CMK (cell line): ENCODE data around the gene ACBD6.

ENCODE experiments used
- DNase-seq: peaks from one replicate; pipeline ENCODE4 v3.0.0-alpha.2; 2010; ENCODE audit warnings: low read depth

ACBD6 gene

GRCh38 chr1:180369061-180369460 lies 133.3 kb downstream of the ACBD6 start:
- DNase-seq = no peak

GRCh38 chr1:180366371-180367068 lies 135.9 kb downstream of the ACBD6 start:
- DNase-seq = no peak

DNA sequence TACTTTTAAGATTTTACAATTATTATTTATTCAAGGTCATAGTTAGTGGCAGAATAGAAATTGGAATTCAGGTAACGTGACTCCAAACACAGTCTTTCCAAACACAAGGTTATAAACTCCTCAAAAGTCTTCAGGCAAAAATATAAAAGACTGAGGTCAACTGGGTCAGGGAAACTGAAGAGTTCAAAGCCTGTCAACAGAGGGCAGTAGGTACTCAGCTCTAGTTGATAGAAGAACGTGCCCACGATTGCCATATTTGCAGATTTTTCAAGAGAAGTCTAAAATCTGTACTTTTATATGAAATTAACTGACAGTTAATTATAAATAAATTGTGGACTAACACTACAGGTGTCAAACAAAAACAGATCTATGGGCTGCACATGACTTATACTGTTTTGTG lies 137.3 kb downstream of the ACBD6 start:
- no peak for DNase-seq

DNA sequence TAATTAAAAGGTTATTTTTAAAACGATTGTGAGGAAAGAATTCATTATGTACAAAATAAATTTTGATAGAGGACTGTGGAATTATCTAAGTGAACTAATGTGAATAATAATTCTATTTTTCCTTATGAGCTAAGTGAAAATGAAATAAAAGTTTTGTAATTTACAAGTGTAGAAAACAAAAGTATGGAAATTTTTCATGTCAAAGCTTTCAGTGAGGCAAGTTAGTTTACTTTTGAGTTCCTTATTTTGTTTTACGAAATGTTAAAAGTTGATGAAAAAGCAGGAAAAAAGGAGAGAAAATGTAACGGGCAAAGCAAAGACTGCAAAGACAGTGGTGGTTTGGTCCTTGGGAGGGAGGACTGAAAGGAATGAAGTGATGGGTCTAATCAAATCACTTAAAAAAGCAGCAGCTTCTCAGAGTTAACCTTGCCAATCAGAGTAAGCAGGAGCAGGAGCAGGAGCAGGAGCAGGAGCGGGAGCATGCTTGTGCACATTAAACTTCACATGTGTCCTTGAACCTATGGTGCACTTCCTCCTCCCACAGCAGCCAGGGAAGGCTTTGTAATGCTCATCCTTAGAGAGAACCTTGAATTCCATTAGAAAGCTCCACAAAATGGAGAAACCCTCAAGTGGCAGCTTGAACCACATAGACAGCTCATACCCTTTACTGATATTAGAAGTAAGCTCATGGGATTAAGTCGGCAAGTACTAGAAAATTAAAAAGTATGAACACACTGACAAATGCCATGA lies 139.0 kb downstream of the ACBD6 start:
- DNase-seq = no peak

- no peak for DNase-seq
Observed at GRCh38 chr1:180360333-180361075, 141.9 kb downstream of the ACBD6 start.

DNA sequence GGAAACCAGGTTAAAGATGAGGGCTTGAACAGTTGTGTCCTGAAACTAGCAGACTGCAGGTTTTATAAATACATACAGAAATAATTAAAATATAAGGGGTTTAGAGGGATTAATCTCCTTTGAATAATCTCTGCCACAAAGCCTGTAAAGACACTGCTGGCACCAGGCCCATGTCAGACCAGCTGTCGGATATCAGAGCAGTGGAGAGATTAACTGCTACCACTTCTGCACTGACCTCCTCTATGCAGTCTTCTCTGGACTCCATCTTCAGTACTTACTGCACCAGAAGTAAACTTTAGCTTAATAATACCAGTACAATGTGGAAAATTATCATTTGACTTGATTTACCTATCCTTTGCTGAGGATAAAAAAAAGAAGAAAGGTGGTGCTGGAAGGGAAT lies 143.7 kb downstream of the ACBD6 start:
- DNase-seq = no peak

DNA sequence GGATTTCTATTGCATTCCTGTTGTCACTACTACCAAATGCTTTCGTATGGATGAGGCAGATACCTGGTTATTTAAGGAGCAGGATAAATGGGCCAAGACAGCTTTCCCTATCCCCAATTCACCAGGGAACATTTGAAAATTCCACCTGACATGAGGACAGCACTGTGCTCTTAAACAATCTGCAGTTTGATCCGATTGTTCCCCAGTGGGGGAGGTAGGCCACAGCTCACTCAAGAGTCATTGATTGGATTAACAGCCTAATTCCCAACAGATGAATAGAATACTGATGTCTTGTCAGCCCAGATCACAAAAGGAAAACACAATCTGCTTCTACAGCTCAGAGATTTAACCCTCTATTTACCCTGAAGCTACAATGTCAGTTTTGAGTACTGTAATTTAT lies 148.4 kb downstream of the ACBD6 start:
- no peak for DNase-seq

GRCh38 chr1:180352588-180352987 lies 149.8 kb downstream of the ACBD6 start:
- DNase-seq = no peak

GRCh38 chr1:180352021-180352420 lies 150.4 kb downstream of the ACBD6 start:
- DNase-seq = no peak

GRCh38 chr1:180345148-180345547 lies 157.2 kb downstream of the ACBD6 start:
- no peak for DNase-seq

GRCh38 chr1:180343921-180344769 lies 158.2 kb downstream of the ACBD6 start:
- no peak for DNase-seq

GRCh38 chr1:180327089-180327488 lies 175.3 kb downstream of the ACBD6 start:
- no peak for DNase-seq

DNA sequence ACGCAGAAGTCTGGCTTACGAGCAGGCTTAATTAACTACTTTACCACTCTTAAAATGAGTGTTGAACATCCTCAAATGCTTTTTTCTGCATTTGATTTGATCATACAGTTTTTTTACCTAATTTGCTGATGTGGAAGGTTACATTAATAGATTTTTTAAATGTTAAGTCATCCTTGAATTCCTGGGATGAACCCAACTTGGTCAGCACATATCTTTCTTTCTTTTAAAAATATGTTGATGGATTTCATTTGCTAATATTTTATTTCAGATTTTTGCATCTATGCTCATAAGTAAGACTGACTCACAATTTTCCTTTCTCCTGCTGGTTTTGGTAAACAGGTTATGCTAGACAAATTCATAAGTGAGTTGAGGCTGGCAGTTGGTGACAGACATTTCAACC lies 189.5 kb downstream of the ACBD6 start:
- DNase-seq = no peak

DNA sequence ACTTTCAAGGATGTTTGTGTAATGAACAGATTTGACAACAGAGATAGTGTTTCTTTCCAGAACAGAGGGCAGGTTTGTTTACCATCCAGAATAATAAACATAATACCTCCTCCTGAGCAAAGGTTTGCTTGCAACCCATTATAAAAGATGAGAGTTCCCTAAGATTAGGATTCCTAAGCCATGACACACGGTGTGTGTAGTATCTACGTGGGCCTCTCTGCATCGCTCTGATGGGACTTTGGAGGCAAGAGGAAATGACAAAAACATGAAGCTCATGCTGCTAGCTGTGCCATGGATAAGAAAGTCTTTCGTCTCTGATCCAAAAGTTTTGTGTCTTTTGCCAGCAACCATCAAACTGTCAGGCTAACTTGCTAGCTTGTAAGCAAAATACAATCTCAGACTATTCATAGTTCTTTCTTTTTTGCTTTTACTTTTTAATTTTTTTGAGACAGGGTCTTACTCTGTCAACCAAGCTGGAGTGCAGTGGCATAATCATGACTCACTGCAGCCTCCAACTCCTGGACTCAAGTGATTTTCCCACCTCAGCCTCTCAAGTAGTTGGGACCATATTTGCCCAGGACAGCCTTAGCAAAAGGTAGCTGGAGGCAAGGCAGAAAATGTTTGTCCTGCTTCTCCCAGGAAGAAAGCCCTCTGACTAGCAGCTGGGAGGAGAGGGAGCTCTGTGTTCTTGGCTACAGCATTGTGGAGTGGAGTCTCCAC lies 191.2 kb downstream of the ACBD6 start:
- no peak for DNase-seq

DNA sequence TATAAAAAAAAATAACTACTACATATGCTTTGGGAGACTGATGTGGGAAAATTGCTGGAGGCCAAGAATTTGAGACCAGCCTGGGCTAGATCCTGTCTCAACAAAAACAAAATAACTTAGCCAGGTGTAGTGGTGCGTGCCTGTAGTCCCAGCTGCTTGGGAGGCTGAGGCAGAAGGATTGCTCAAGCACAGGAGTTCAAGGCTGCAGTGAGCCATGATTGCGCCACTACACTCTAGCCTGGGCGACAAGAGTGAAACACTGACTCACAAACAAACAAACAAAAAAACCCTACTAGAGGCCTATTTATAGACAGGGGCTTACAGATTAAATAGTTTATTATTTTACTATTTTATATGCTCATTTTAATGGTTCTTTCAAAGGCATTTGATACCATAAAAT lies 192.3 kb downstream of the ACBD6 start:
- DNase-seq = no peak

DNA sequence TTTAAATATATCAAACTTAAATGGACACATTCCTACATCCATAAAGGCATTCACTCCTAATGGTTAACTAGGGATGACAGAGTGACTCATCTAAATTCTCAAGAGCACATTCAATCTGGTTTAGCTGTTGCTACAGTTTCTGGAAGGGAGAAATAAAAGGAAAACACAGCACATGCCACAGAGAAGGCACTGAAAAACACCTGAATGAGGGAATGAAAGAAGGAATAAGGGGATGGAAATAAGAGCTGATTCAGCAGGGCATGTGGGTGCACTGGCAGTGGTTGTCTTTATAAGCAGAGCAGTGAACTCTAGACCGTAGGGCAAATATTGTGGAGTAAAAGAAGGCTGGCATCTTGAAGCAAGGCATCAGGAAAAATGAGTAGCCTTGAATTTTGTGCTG lies 193.0 kb downstream of the ACBD6 start:
- no peak for DNase-seq

- no peak for DNase-seq
Observed at GRCh38 chr1:180301135-180301742, 201.1 kb downstream of the ACBD6 start.

DNA sequence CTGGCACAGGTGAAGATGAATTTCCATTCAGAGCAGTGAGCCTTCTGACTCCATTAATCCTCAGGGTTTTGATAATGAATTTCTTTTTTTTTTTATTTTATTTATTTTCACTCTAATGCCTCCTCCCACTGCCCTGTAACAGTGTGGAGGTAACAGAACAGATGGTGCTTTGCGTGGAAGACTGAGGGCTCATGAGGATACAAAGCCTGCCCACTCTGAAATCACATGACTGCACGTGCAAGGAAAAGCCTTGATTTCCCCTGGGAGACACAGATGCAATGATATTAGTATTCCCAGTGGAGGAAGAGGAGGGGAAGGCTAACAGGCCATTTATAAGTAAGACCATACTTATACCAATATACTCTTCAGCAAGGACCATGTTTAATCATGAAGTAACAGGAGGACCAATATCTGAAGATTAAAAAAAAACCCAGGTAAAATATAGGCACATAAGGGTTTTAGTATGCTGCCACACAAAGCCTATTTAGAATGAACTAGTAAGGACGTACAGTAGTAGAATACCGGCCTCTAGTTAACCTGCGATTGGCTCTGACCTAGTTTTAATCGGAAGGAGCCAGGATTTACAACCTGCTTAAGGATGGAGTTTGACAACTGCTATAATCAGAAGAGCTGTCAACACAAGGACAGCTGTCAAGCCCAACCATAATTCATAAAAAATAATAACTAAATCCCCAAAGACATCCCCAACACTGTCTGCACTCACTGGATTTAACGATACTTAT lies 202.7 kb downstream of the ACBD6 start:
- no peak for DNase-seq

DNA sequence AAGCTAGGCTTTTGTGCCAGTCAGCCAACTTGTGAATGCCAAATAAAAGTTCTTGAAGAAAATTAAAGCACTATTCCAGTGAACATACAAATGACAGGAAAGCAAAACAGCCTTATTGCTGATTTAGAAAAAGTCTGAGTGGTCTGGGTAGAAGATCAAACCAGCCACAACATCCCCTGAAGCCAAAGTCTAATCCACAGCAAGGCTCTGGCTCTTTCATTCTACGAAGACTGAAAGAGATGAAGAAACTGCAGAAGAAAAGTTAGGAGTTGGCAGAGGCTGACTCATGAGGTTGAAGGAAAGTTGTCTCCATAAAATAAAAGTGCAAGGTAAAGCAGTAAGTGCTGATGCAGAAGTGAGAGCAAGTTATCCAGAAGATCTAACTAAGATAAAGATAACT lies 206.4 kb downstream of the ACBD6 start:
- DNase-seq = no peak

DNA sequence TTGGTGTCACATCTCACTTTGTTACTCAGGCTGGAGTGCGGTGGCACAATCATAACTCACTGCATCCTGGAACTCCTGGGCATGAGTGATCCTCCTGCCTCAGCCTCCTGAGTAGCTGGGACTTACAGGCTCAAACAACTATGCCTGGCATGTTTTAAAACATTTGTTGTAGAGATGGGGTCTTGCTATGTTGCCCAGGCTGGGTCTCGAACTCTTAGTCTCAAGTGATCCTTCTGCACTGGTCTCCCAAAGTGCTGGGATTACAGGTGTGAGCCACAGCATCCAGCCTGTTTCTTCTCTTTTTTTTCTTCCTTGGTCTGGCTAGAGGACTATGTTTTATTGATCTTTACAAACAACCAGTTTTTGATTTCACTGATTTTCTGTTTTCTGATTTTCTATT lies 207.7 kb downstream of the ACBD6 start:
- no peak for DNase-seq
